ENCODE measurements around the gene COL25A1.

COL25A1 gene

DNA sequence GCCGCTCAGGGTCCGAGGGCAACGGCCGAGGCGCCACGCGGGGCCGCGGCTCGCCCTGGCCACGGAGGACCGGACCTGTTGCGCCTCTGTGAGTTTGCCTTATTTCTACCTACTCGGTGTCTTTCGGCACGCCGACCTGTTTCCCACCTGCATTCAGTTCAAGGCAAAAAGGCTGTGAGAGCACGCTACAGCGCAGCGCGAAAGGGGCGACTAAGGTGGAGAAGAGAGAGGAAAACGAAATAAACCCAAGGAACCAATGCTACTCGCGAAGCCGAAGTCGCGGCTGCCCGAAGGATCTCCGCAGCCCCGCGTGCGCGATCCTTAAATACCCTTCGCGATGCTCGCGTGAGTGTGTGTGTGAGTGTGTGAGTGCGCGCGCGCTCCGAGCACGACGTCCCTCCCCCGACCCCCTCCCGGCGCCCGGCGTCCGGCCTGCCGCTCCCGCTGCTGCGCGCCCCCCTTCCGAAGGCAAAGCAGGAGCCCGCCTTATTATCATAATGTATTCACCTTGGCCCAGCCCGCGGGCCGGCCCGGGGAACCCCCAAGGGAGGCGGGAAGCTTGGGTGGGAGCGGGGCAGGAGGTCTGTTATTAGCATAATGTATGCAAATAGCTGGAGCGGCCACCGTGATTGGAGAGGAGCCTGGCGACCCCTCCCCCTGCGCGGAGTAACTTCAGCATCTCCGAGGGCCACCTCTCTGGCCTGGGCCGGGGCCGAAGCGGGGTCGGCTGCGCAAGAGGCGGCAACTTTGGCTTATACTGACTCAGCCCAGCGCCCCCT lies at the start of gene COL25A1:
TSS of gene COL25A1 (minus strand) at position 298 of the 779 bp plus-strand sequence.
- DNase-seq = peak; percentile 79

DNA sequence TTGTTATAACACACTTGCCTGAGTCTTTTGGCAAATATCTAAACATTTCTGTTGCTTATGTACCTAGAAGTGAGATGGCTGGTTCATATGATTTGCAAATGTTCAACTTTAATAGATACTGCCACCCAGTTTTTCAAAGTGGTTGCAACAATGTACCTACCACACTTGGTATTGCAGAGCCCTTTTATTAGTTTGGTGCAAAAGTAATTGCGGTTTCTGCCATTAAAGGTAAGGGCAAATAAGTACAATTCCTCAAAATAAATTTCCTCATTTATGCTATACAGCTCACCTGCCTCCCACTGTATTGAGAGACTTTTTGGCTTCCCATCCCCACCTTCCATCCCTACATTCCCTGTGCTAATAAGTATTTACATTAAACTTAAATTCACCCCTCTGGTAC lies 47.7 kb upstream of the COL25A1 start:
- no peak for DNase-seq

DNA sequence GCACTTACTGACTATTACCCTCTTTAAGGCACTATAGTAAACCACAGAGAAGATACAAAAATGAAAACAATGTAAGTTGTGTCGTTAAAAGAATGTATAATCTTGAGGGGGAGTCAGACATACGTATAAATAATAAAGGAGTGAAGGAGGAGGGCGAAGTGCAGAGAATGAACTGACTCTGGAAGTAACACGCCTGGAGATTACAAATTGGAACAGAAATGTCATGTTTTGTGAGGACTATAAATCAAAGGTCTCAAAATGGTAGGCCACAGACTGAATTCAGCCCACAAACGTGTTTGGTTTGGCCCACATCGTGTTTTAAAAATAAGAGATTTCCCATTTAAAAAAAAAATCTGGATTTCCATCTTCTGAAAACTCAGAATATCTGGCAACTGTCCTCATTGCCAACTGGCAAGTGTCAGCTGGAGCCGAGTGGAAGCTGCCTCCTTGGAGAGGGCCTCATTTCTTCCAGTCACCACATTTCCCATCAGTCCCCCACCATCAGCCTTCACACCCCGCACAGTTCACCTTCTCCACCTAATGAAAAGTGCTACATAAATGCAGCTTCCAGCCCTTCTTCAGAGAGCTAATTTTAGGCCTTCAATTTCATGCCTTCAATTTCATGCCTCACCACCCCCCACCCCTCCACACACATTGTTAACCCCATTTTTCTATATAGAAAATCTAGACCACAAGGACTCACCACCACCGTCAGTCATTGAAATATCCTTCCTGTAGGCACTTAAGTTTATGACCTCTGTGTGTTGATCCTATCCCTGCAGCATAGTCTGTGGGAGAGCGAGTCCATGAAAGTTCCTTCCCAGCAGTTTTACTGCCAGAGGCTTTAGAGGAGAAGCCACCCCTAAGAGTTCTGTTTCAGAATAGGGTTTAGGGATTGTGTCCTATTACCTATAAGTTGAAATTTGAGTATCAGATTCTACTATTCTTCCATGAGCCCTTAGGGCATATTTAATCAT lies 32.0 kb upstream of the COL25A1 start:
- DNase-seq = no peak

DNA sequence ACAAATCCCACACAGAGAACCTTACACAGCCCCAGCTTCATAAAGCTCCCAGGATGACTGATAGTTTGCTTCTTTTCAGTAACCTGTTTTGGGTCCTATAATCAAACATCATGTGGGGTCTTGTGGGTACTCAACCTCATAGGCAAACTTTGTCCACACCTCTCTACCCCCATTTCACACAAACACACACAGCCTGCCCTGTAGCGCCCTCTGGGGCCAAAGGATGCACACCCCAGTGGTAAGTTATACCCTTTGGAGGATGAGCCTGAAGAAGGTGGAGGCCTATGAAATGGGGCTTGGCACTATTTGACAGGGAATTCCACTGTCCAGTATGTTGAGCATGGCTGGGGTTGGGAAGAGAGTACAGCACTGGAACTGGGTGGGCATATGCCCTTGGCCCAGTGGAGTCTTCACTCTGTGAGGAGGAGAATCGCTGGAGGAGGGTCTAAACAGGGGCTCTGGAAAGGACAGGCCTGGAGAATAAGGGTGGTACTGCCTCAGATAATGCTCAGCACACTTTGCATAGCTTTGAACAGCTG lies 30.5 kb upstream of the COL25A1 start:
- DNase-seq = no peak

DNA sequence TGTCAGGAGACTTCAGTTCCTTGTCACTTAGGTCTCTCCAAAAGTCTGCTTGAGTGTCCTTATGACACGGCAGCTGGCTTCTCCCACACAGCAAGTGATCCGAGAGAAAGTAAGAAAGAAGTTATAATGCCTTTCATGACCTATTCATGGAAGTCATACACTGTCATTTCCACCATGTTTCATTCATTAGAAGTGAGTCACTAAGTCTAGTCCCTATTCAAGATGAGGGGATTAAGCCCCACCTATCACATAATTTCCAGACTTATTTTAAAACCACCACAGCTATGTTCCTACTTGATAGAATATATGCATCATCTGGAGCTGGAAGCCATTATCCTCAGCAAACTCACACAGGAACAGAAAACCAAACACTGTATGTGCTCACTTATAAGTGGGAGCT lies 25.2 kb upstream of the COL25A1 start:
- DNase-seq = no peak

DNA sequence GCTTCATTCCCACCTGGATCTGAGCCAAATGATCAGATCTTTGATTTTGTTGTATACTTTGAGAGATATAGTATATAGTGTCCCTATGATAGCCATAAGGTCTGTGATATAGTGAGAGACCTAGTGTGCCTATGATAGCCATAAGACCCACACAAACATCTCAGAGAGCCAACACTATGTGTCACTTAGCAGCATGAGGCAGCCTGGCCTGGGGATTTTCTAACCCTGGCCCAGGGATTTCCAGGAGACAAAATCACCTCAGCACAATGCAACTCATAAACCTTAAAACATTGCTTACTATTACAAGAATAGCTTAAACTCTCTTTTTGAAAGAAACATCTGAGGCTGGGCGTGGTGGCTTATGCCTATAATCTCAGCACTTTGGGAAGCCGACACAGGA lies 23.2 kb upstream of the COL25A1 start:
- DNase-seq = no peak

DNA sequence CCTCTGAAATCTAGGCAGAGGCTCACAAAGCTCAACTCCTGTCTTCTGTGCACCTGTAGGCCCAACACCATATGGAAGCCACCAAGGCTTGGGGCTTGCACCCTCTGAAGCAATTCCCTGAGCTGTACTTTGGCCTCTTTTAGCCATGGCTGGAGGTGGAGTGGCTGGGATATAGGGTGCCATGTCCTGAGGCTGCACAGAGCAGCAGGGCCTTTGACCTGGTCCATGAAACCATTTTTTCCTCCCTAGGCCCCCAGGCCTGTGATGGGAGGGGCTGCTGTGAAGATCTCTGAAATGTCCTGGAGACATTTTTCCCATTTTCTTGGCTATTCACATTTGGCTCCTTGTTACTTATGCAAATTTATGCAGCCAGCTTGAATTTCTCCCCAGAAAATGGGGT lies 20.9 kb upstream of the COL25A1 start:
- no peak for DNase-seq

DNA sequence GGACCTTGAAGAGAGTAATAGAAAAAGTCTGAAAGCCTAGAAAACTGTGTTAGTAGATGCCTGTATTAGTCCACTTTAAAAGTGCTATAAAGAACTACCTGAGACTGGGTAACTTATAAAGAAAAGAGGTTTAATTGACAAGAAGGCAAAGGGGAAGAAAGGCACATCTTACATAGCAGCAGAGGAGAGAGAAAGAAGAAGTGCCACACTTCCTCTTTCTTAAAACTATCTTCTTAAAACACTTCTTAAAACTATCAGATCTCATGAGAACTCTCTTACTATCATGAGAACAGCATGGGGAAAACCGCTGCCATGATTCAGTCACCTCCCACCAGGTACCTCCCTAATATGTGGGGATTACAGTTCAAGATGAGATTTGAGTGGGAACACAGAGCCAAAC lies 18.8 kb upstream of the COL25A1 start:
- DNase-seq = no peak

DNA sequence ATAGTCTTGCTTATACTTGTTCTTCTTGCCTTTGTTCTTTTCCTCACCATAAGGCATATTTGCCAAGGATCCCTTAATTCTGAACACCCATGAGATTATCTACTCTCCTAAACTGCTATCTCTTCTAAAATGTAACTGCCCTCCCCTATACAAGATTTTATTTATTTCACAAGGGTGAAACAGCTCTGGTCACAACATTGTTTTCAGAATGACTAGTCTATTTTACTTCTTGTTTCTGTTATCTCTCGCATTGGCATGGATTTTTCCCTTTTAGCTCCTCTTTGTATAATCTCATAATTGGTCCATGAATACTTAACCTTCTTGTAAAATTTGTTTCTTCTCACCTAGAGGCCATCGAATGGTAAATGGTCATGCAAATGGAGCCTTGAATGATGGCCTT lies 17.2 kb upstream of the COL25A1 start:
- DNase-seq = no peak

DNA sequence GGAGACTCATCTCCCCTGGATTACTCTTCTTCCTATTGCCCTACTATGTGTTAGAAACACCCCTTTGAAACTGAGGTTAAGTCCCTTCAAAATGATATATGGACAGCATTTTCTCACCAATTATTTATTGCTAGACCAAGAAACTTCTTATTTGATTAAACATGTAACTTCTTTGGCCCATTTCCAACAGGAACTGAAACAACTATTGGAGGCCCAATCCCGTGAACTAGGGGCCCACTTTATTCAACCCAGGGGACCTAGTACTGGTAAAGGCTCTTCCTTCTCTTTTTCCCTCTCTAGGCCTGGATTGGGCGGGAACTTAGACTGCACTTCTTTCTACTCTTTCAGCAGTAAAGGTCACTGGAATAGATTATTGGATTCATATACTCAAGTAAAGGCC lies 16.7 kb upstream of the COL25A1 start:
- no peak for DNase-seq

DNA sequence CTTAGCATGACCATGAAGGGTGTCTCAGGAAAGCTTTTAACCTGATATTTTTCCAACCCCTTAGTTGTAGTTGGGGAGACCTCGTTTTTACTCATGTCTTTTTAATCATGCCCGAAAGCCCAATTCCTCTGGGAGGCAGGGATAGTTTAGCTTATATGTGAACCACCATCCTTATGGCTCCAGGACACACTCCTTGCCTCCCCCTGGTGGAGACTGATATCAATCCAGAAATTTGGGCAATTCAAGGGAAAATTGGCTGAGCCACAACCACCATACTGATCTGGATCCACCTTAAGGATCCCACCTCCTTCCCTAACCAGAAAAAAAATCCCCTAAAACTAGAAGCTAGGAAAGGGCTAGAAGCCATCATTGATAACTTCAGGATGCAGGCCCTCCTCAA lies 13.4 kb upstream of the COL25A1 start:
- DNase-seq = no peak

DNA sequence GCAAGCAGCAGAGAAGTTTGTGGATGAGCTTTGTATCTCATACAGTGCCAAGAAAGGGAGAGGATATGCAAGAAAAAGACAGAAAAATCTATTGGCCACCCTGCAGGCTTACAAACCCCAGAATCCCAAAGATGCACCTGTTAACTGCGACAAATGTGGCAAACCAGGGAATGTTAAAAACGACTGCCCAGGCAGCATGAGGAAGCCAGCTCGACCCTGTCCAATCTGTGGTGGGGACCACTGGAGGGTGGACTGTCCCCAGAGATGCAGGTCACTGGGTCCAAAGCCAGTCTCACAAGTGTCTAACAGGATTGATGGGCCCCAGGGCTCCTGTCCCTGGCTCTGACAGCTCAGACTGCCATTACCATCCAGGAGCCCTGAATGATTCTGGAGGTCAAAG lies 12.9 kb upstream of the COL25A1 start:
- no peak for DNase-seq

DNA sequence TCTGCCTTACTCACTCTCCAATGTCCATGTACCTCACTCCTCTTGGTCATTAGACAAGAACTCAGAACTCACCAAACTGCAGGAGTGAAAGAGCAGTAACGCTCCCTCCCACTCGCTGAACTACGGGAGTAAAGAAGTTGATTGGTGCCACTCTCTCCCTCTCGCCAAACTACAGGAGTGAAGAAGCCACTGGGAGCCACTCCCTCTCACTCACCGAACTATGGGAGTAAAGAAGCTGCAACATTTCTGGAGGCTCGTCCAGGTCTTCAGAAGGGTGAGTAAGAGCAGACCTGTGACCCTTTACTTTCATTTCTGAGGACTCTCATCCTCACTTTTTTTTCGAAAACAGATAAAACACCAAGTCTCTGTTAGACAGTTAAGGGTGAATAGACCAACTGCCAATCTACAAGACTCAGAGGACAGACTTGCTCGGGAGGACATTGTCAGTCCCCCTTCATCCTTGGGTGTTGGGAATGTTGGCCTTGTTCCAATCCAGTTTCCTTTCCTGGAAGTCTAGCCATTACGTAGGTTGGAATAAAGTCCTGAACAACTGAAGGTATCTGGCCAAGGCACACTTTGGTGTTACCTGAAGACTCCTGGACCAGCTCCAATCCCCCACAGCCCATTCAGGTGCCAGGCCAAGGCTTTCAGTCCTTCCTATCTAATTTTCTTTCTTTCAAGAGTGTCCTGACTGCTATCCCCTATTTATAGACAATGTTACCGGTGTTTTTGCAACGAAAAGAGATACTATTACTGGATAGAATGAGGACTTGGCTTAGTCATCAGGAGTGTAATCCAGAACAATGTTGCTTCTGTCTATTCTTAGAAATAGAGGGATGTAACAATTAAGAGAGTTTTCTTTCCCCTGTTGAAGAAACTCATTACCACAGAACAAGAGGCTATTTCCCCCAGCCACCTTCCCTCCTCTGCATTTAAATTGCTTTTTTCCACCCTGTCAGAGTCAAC lies 11.0 kb upstream of the COL25A1 start:
- DNase-seq = no peak

DNA sequence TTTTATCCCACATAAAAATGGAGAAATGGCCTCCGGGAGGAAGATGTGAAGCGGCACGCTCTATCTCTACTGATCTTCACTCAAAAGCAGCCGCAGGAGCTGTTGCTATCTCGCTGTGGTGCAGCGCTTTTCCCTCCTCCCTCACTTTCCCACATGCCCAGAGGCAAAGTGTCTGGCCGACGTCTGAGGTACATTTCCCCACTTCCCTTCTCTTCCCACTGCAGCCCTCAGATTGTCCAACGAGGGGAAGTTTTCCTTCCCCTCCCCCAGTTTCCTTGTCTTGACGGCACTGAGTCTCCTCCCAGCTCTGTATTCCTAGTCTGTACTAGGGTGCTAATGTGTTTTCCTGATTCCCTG lies 660 bp upstream of the COL25A1 start:
- no peak for DNase-seq

DNA sequence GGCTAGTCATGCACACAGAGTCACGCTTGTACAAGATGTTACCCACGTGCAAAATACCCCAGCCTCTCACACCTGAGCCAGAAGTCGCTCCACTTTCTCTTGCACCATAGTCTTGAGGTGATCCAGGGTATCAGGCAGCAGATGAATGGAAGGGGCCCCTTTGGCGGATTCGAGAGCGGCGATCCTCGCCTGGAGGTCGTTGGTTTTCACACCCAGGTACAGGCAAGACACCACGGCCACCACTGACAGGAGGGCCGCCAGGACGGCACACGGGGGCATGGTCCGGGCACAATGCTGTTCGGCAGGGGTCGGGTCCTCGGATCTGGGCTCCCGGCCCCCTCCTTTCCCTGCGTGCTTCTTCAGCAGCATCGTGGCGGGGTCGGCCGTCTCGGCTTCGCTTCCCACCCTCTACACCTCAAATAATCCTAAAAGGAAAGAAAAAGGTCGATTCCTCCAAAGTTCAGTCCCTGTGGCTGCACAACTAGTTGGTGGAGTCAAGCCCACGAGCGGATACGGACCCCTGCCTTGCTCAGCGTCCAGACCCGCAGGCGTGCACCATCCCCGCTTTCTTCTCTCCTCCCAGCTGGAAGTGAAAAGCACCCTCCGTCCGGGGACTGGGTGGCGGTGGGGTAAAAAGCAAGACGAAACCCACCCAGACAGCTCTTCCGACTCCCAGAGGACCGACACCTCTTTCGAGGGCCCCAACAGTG lies 652 bp downstream of the COL25A1 start:
- DNase-seq = no peak

DNA sequence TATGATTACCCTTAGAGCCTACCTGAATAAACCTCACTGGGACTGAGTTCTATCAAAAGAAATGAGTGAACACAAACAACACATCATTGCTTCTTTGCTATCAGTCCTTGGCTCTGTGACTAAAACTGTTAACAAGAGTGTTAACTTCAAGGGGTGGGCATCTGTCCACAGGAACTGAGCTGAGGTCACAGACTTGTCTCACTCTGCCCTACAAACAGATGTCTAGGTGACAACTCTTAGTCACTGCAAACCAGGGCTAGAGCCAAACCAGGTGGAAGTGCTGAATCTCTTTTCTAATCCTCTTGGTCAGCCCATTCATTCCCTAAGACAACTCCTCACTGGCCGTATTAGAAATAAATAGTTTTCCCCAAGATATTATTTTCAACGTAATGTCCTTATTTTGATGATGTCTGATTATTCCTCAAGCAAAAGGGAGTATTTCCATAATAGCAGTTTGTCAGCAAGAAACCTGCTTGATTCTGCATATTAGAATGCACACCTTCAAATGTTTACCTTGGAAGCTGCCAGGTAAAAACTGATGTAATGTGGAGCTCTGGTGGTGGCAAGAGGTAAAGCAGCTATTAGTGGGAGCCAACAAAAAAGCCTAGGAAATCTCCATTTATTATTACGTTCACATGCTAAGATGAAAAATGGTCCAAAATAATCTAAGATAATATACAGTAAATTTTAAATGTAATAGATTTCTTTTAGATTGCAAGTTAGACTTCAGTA lies 4.0 kb downstream of the COL25A1 start:
- DNase-seq = no peak

DNA sequence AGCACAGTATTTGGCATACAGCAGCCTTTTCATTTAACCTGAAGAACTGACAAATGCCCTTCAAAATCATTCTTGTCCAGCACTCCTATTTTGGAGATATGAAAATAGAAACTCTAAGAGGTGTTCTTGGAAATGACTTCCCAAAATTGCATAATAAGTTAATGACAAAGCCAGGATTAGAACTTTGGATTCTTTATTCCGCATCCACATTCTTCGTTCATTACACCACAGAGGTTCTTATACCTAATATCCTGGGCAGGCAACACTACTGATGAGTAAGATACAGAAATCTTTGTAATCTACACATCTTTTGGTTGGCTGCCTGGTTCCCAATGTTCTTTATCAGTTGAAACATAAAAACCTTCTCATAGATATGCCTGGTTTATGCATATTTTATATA lies 5.9 kb downstream of the COL25A1 start:
- DNase-seq = no peak

DNA sequence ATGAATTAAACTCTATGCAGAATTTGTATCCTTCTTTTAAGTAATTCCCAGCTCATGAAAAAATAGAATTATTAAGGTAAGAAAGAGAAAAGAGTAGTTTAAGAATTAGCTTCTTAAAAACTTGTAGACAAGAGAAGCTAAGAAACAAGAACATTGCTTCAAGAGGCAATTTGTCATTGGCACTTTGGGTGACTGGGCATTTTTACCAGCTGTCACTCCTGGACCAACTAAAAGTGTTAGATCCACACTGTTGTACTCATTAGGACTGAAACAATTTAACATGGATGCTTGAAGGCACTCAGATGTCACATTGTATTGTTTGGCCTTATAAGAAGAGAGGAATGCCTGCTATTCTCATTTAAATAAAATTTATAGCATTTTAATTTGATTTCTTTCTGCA lies 7.4 kb downstream of the COL25A1 start:
- no peak for DNase-seq

DNA sequence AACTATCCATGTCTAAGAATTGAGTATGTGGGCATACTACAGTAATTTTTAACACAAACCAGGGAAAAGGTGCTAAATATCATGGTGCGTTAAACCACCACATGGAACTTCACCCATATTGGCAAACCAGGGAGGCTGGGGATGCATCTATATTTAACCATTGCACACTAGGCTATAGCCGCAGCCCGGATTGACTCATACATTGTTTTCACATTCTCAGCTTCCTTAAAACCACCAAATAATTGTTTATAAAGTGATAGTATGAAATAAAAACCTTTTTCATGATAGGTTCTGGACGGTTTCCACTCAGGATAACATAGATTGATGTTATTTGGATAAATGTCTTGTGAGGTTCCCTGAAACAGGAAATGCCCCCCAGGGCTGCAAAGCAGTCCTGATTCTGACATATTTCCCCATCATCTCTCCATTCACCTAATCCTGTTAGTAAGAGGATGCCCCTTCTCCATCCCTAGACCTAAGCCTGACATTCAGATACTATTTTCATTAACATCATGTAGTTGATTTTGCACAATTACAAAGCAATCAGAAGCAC lies 7.9 kb downstream of the COL25A1 start:
- DNase-seq = no peak

DNA sequence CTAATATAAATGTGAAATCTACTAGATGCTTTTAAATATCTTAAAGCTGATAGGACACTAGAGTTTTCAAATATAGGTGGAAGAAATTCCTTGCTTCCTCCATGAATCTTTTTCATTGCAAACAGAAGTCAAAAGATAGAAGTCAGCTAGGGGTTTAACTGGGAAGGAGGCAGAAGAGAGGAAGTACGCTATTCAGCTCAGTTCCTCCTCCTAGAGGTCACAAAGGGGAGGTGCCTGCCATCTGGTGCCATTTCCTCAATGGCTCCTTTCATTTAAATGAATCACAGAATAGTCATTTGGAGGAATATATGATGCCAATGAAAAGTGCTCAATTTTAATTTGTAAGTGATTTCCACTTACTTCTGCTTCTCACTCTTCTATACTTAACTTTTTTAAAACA lies 8.5 kb downstream of the COL25A1 start:
- DNase-seq = no peak

DNA sequence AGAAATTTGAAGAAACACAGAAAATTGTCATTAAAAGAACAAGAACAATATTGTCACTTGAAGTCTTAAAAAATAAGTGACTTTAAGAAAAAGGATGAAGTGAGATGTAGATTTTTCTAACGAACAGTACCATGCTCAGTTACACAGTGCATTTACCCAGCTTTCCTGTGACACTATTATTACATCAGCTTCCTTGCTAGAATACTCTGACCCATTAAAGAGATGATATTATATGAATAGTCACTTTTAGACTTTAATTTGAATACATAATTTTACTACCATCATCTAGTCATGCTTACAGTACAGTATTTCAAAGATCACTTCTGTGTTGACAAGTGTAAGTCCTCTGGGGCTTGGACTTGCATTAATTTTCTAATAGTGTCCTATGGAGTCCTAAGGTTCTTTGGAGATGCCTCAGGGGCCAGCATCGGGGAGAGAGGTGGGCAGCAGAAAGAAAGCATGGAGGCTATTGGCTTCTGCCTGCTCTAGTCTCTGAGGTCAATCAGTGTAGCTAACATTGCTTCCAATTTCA lies 10.7 kb downstream of the COL25A1 start:
- no peak for DNase-seq
